SK-N-SH treated with all-trans-retinoic acid at 6 μM for 48 hours (cell line): ENCODE measurements around the gene LGR5.

ENCODE experiments used
- ATAC-seq: fragments of 200-7000 bp; cut with Tn5 transposase; 3 replicates; pipeline ENCODE4 v1.9.1; 2020; ENCODE audit warnings: mild to moderate bottlenecking, moderate library complexity
- ARNTL ChIP-seq: fragments of 450-650 bp; formaldehyde crosslinking; IDR thresholded peaks from 2 replicates; pipeline ENCODE4 v1.5.0; 2020; ENCODE audit warnings: low read depth, mild to moderate bottlenecking, moderate library complexity, borderline replicate concordance
- BACH2 ChIP-seq: fragments of 250-450 bp; sonication (Bioruptor Pico); IDR thresholded peaks from 2 replicates; pipeline ENCODE4 v1.9.0; 2021; ENCODE audit warnings: mild to moderate bottlenecking, borderline replicate concordance
- CREB5 ChIP-seq: fragments of 250-450 bp; sonication (Bioruptor Pico); IDR thresholded peaks from 2 replicates; pipeline ENCODE4 v1.5.1; 2020; ENCODE audit warnings: low read depth, mild to moderate bottlenecking, moderate library complexity
- CSDC2 ChIP-seq: fragments of 250-450 bp; sonication (Bioruptor Pico); IDR thresholded peaks from 2 replicates; pipeline ENCODE4 v1.5.0; 2020; ENCODE audit warnings: mild to moderate bottlenecking, moderate library complexity
- CSRNP3 ChIP-seq: fragments of 250-450 bp; sonication (Bioruptor Pico); IDR thresholded peaks from 2 replicates; pipeline ENCODE4 v1.5.1; 2021; ENCODE audit warnings: mild to moderate bottlenecking, moderate library complexity
- ESRRG ChIP-seq: fragments of 250-450 bp; sonication (Bioruptor Pico); IDR thresholded peaks from 2 replicates; pipeline ENCODE4 v1.6.1; 2021; ENCODE audit warnings: mild to moderate bottlenecking
- GLIS3 ChIP-seq: fragments of 250-450 bp; sonication (Bioruptor Pico); IDR thresholded peaks from 2 replicates; pipeline ENCODE4 v1.5.0; 2020; ENCODE audit warnings: mild to moderate bottlenecking, moderate library complexity
- ISL1 ChIP-seq: fragments of 250-450 bp; sonication (Bioruptor Pico); IDR thresholded peaks from 2 replicates; pipeline ENCODE4 v2.1.2; 2022; ENCODE audit warnings: mild to moderate bottlenecking, moderate library complexity
- OSR1 ChIP-seq: fragments of 250-450 bp; sonication (Bioruptor Pico); IDR thresholded peaks from 2 replicates; pipeline ENCODE4 v1.8.0; 2022; ENCODE audit warnings: moderate library complexity, mild to moderate bottlenecking, inconsistent platforms
- PATZ1 ChIP-seq: fragments of 250-450 bp; sonication (Bioruptor Pico); IDR thresholded peaks from 2 replicates; pipeline ENCODE4 v1.8.0; 2020; ENCODE audit warnings: mild to moderate bottlenecking, moderate library complexity, borderline replicate concordance
- POU6F1 ChIP-seq: fragments of 250-450 bp; sonication (Bioruptor Pico); IDR thresholded peaks from 2 replicates; pipeline ENCODE4 v1.8.0; 2021; ENCODE audit warnings: low read depth, mild to moderate bottlenecking, moderate library complexity, borderline replicate concordance
- PPARA ChIP-seq: fragments of 250-450 bp; sonication (Bioruptor Pico); IDR thresholded peaks from 2 replicates; pipeline ENCODE4 v1.5.0; 2020; ENCODE audit warnings: mild to moderate bottlenecking, borderline replicate concordance
- RARB ChIP-seq: fragments of 250-450 bp; sonication (Bioruptor Pico); IDR thresholded peaks from 2 replicates; pipeline ENCODE4 v1.8.0; 2021; ENCODE audit warnings: mild to moderate bottlenecking, moderate library complexity
- SNAI2 ChIP-seq: fragments of 250-450 bp; sonication (Bioruptor Pico); IDR thresholded peaks from 2 replicates; pipeline ENCODE4 v1.5.0; 2020; ENCODE audit warnings: mild to moderate bottlenecking, moderate library complexity
- TCF4 ChIP-seq: fragments of 250-450 bp; sonication (Bioruptor Pico); IDR thresholded peaks from 2 replicates; pipeline ENCODE4 v1.8.0; 2021; ENCODE audit warnings: mild to moderate bottlenecking, moderate library complexity, borderline replicate concordance
- TOX ChIP-seq: fragments of 250-450 bp; sonication (Bioruptor Pico); IDR thresholded peaks from 2 replicates; pipeline ENCODE4 v1.8.0; 2021; ENCODE audit warnings: mild to moderate bottlenecking, moderate library complexity, borderline replicate concordance
- TSHZ2 ChIP-seq: fragments of 250-450 bp; sonication (Bioruptor Pico); IDR thresholded peaks from 2 replicates; pipeline ENCODE4 v1.5.0; 2020; ENCODE audit warnings: mild to moderate bottlenecking, moderate library complexity
- ZC3H10 ChIP-seq: fragments of 250-450 bp; sonication (Bioruptor Pico); IDR thresholded peaks from 2 replicates; pipeline ENCODE4 v1.5.1; 2021; ENCODE audit warnings: mild to moderate bottlenecking, moderate library complexity
- ZFP3 ChIP-seq: fragments of 250-450 bp; sonication (Bioruptor Pico); IDR thresholded peaks from 2 replicates; pipeline ENCODE4 v1.5.0; 2020; ENCODE audit warnings: mild to moderate bottlenecking, moderate library complexity
- ZNF565 ChIP-seq: fragments of 450-650 bp; formaldehyde crosslinking; conservative IDR thresholded peaks from 2 replicates; pipeline ENCODE4 v1.5.0; 2020; ENCODE audit warnings: low read depth, mild to moderate bottlenecking, moderate library complexity
- ZNF8 ChIP-seq: fragments of 450-650 bp; formaldehyde crosslinking; IDR thresholded peaks from 2 replicates; pipeline ENCODE4 v1.5.0; 2020; ENCODE audit warnings: mild to moderate bottlenecking, moderate library complexity

LGR5 gene

GRCh38 chr12:71607494-71608330, 168.1 kb downstream of the LGR5 start:
- no peak for TF ChIP-seq GLIS3 (CRISPR knock-in tag)
- no peak for TF ChIP-seq RARB
- TF ChIP-seq ZFP3 (CRISPR knock-in tag): no peak
- no peak for TF ChIP-seq ESRRG (CRISPR knock-in tag)
- TF ChIP-seq, all 23 proteins: peak for 0
- no peak for ATAC-seq

- TF ChIP-seq POU6F1 (CRISPR knock-in tag) (no peak), TCF4 (CRISPR knock-in tag) (no peak), TOX (CRISPR knock-in tag) (no peak), ZNF565 (CRISPR knock-in tag) (no peak), TSHZ2 (CRISPR knock-in tag) (no peak), GLIS3 (CRISPR knock-in tag) (no peak), RARB (no peak), ZC3H10 (CRISPR knock-in tag) (no peak), ZFP3 (CRISPR knock-in tag) (no peak), CREB5 (CRISPR knock-in tag) (no peak), OSR1 (CRISPR knock-in tag) (no peak), CSRNP3 (CRISPR knock-in tag) (no peak), BACH2 (no peak), ISL1 (no peak), CSDC2 (CRISPR knock-in tag) (no peak), SNAI2 (CRISPR knock-in tag) (no peak), PPARA (CRISPR knock-in tag) (no peak), PATZ1 (no peak), ARNTL (CRISPR knock-in tag) (no peak), ESRRG (CRISPR knock-in tag) (no peak)
- ATAC-seq: no peak
These were observed 170.6 kb downstream of the LGR5 start for GRCh38 chr12:71610031-71610795.

GRCh38 chr12:71621938-71622337, 182.3 kb downstream of the LGR5 start:
- ATAC-seq: no peak
- TF ChIP-seq ZNF565 (CRISPR knock-in tag) (no peak), POU6F1 (CRISPR knock-in tag) (no peak), CREB5 (CRISPR knock-in tag) (no peak), ZNF8 (CRISPR knock-in tag) (no peak), TSHZ2 (CRISPR knock-in tag) (no peak), CSDC2 (CRISPR knock-in tag) (no peak)
